HUDEP-2 (cell line): ENCODE results near the gene COA3.

Experiments used
- DNase-seq, 76 experiments: peaks; one replicate each; lab custom pipeline; 2025; ENCODE audit not compliant: unreplicated experiment in 76 of 76; lab: John Stamatoyannopoulos, UW

The COA3 gene

DNA sequence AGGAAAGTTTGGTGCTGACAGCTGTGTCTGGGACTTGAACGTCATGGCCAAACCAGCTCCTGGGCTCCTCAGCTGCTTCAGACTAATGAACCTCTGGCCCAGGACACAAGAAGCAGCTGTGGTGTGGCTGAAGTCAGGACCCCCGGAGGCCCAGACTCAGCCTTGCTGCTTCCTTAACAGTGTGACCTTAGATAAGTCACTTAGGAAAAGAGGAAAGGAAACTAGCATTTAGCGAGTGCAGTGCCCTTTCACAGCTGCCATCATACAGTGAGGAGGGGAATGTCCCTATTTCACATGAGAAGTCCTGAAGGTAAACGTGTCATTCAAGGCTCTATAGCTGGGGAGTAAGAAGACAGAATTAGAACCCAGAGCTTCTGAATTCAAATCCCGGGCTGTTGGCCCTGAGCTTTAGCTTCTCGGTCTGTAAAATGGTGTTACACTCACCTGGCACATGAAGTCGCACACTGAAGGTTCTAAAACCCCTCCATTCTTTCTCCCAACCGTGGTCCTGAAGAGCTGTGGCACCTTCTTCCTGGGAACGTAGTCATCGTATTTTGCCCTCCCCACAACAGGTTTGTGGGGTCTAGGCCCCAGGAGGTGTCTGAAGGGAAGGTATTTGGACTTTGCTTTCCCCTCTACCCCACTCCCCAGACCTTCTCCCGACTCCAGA lies 38.4 kb downstream of the COA3 start:
- no peak for DNase-seq

DNA sequence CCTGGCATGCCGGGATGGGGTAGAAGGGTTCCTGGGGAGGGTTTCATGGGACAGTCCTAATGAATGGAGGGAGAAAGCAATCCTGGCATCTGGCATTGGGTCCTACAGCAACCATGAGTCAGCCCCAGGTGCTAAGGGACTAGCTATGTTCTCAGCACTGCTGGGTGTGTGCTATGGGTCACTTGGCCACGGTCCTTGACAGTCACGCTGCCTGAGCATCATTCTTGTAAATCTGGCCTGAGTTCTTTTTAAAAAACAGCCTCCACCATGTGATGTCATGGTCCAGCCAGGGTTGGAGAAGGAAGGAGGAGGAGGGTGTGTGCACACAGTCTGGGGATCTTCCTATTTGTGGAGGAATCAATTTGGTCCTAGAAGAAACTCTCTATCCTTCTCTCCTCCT lies 43.7 kb downstream of the COA3 start:
- DNase-seq: no peak

DNA sequence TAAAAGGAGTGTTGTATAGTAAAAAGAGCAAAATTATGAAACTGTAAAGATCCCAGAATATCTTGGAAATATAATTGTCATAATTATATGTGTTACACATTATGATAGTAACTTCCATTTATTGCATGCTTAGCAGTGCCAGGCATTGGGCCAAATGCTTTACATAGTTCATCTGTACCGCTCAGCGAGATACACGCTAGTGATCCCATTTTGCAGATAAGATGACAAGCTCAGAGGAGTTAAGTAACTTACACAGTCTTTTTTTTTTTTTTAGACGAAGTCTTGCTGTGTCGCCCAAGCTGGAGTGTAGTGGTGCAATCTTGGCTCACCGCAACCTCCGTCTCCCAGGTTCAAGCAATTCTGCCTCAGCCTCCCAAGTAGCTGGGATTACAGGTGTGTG lies 46.9 kb downstream of the COA3 start:
- peak in 36 of 76 experiments; percentile 1 to 66 (median 22) for DNase-seq

DNA sequence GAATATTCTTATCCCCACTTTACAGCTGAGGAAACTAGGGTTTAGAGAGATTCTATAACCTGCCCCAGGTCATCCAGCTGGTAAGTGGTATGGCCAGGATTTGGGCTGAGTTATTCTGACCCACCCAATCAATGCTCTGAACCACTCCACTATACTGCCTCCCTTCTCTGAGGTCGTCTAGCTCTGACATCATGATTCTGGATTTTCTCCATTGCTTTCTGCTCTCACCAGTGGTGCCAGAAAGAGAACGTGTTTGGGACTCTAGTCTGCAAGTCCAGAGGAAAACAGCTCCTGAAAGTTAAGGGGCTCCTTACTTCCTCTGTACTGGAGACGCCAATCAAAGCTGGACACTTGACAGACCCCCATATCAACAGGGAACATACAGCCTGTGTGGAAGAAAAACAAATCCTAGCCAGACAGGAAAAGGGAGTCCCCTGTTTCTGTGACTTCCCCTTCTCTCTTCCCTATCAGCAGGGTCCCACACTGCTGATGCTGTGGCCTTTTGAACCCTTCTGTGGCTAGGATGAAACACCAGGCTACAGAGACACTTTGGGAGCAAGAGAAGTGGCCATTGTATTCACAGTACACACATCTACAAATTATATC lies 47.7 kb downstream of the COA3 start:
- DNase-seq: peak in 1 of 76 experiments; percentile 2

DNA sequence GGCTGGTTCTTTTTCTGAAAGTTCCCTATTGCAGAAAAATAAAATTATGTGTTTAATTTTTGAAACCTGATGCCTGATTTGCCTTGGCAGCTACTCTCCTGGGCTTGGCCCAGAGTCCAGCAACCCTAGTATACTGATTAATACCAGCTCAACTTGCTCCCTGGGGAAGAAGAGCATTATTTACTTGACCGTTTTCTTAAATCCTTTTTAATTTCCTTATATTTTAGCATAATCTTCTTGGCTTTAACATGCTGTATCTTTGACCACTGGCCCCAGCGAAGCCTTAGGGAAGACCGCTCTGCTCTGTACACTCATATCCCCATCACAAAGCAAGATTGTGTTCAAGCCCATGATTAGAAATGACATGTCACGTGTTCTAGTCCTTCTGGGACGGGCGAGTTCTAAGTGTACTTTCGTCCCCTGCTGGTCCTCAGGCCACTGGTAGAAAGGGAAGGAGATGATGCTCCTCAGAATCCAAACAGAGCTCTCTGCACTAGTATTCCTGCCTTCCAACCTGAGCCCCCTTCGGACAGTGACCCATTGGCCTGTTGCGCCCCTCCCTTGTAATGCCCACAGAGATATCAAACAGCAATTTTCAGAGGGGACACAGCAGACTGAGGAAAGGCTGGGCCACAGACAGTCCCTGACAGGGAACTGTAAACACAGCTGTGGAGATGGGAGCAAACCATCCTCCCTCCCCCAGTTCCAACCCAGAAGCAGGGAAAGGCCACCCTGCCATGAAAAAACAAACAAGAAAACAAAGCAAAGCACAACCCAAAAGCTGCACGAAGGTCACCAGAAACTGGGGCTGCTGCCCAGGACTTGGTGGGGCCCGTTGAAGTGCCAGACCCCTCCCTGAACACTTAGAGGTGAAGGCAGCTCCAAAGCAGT lies 49.4 kb downstream of the COA3 start:
- no peak for DNase-seq

- no peak for DNase-seq
These were observed 50.1 kb downstream of the COA3 start for GRCh38 chr17:42748202-42748907.
